Measurements from ENCODE around the gene NINL.

DNA sequence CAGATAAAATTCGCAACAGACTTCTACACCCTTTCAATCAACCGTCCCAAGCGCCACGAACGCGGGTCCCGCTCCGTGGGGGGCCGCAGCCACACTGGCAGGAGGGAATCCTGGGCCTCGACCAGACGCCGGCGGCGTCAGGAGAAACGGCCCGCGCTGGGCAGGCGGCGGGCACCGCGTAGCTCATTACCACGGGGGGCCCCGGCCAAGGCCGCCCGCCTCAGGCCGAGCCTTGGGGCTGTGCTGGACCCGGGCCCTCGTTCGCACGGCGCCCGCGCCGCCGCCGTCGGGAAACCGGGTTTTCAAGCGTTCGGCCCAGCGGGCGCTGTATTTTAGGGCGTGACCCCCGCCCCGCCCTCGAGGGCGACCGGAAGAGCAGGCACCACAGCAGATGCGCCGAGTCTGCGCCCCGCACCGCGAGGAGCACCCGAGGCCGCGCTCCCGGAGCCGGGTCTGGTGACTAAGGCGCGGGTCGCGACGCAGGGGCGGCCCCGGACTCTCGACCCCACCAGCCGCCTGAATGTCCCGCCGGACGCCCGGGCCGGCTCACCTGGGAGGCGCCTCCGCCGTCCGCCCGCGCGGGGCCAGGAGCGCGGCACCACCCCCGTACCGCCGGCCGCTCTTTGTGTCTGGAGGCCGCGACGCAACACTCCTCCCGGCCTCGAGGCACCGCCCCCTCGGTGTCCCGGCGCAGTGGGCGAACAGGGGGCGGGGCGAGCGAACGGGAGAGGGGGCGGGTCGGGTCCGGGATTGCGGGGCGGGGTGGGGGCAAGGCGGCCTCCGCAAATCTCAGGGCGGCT lies at the start of gene NINL:
- no peak for TF ChIP-seq CTCF (optimal IDR thresholded peaks at IDR 0.05 in 1 of 3, IDR thresholded peaks at IDR 0.05 in 1 of 3, conservative IDR thresholded peaks at IDR 0.05 in 1 of 3; ENCODE audit: extremely low read depth in 1 of 3, insufficient read depth in 2 of 3, low read length in 3 of 3)
- TF ChIP-seq EZH2 (IDR thresholded peaks at IDR 0.05; ENCODE audit: low read length), result no peak
